GM21717 (cell line): ENCODE measurements around the gene ATXN2L.
A peak's percentile ranks its signal among the peaks of the same experiment; 100 is the strongest.
"Not testable (repeated sequence)": the region's sequence is repeated elsewhere in the genome, so short reads cannot be mapped to it uniquely, and the experiment has no call there.

Source experiments
- ATAC-seq: cut with Tn5 transposase; IDR thresholded peaks from one replicate; pipeline ENCODE4 v1.9.1; 2021; ENCODE audit warnings: mild to moderate bottlenecking, moderate library complexity; ENCODE audit not compliant: unreplicated experiment

The ATXN2L gene

GRCh38 chr16:28866454-28866804 lies 43.6 kb downstream of the ATXN2L start:
- ATAC-seq, result no peak

- ATAC-seq, result no peak
Observed at GRCh38 chr16:28867241-28867640, 44.4 kb downstream of the ATXN2L start.

- not testable (repeated sequence) for ATAC-seq
Observed at GRCh38 chr16:28867646-28868045, 44.8 kb downstream of the ATXN2L start.

GRCh38 chr16:28869201-28869600 lies 46.4 kb downstream of the ATXN2L start:
- no peak for ATAC-seq

- no peak for ATAC-seq
Observed at GRCh38 chr16:28872952-28873351, 50.2 kb downstream of the ATXN2L start.

GRCh38 chr16:28873543-28874201 lies 50.9 kb downstream of the ATXN2L start:
- no peak for ATAC-seq

GRCh38 chr16:28874406-28874805 lies 51.6 kb downstream of the ATXN2L start:
- ATAC-seq, result no peak

- no peak for ATAC-seq
Observed at GRCh38 chr16:28875134-28876018, 52.6 kb downstream of the ATXN2L start.

- no peak for ATAC-seq
Observed at GRCh38 chr16:28876019-28876659, 53.3 kb downstream of the ATXN2L start.

- ATAC-seq, result no peak
Observed at GRCh38 chr16:28876973-28877654, 54.3 kb downstream of the ATXN2L start.

- ATAC-seq, result no peak
Observed at GRCh38 chr16:28877655-28878000, 54.8 kb downstream of the ATXN2L start.

- ATAC-seq, result no peak
Observed at GRCh38 chr16:28878083-28878926, 55.5 kb downstream of the ATXN2L start, which contains the start of gene ATP2A1. Gene ATP2A1, plus strand, starts transcription at chr16:28878488. Its CDS starts 184 bp downstream, at chr16:28878672.

GRCh38 chr16:28879261-28879840 lies 56.6 kb downstream of the ATXN2L start:
- ATAC-seq, result no peak

- peak; percentile 70 for ATAC-seq
Observed at GRCh38 chr16:28879841-28880588, 57.2 kb downstream of the ATXN2L start.

- ATAC-seq, result no peak
Observed at GRCh38 chr16:28880589-28880915, 57.8 kb downstream of the ATXN2L start.

GRCh38 chr16:28880955-28881354 lies 58.2 kb downstream of the ATXN2L start:
- ATAC-seq, result no peak

GRCh38 chr16:28881565-28881964 lies 58.8 kb downstream of the ATXN2L start:
- ATAC-seq, result not testable (repeated sequence)

- ATAC-seq, result no peak
Observed at GRCh38 chr16:28882551-28883160, 59.9 kb downstream of the ATXN2L start.
